Cardiac muscle cell (in vitro differentiated cells and primary cell): ENCODE measurements around the gene CAMSAP1. TPM values are rescaled to one million over a fixed set of nuclear protein-coding genes. Genes with fewer than 3 reads are reported as not detected.

Source experiments
- DNase-seq, 2 donors: peaks; one replicate each; pipeline versions ENCODE4 v3.0.0 to v3.0.0-alpha.2; 2010 to 2017; ENCODE audit warnings: low read depth in 1 of 2, low spot score in 1 of 2
- H3K27ac ChIP-seq: fragments of 200-600 bp; sonication (generic); 2 replicates; pipeline ENCODE4 v1.5.1; 2016
- H3K27me3 ChIP-seq: fragments of 200-600 bp; sonication (generic); 2 replicates; pipeline ENCODE4 v1.6.0; 2016; ENCODE audit warnings: control low read depth
- H3K36me3 ChIP-seq: fragments of 200-600 bp; sonication (generic); 2 replicates; pipeline ENCODE4 v1.5.1; 2016; ENCODE audit warnings: control low read depth
- H3K4me1 ChIP-seq: fragments of 200-600 bp; sonication (generic); 2 replicates; pipeline ENCODE4 v1.8.1; 2017; ENCODE audit warnings: low read depth, mild to moderate bottlenecking, mixed run types
- H3K4me3 ChIP-seq: fragments of 200-600 bp; sonication (generic); 2 replicates; pipeline ENCODE4 v1.5.1; 2016; ENCODE audit warnings: mild to moderate bottlenecking
- H3K9me3 ChIP-seq: fragments of 200-600 bp; sonication (generic); 2 replicates; pipeline ENCODE4 v1.5.1; 2017; ENCODE audit warnings: low read depth, mild to moderate bottlenecking, control low read depth
- polyA plus RNA-seq: library from polyadenylated mRNA; unstranded; fragments of >200 nt; fragmentation: Nextera tagmentation; extraction: Ambion mirVana; gene quantifications from 2 replicates; pipeline ENCODE4 v1.2.1, GENCODE V29; 2016
- total RNA-seq: library from RNA; depleted of rRNA; stranded (reverse); fragments of >200 nt; gene quantifications from 2 replicates; pipeline ENCODE4 v1.2.3, GENCODE V29; 2016
- TF ChIP-seq, protein P1 (sequence below): IDR thresholded peaks from 2 replicates; pipeline ENCODE4 v1.5.1; 2012; ENCODE audit warnings: low read depth, mild to moderate bottlenecking, low read length

The CAMSAP1 gene
- total and polyA plus RNA-seq, 2 experiments from 2014 or later: 7.8 to 64.1 TPM

DNA sequence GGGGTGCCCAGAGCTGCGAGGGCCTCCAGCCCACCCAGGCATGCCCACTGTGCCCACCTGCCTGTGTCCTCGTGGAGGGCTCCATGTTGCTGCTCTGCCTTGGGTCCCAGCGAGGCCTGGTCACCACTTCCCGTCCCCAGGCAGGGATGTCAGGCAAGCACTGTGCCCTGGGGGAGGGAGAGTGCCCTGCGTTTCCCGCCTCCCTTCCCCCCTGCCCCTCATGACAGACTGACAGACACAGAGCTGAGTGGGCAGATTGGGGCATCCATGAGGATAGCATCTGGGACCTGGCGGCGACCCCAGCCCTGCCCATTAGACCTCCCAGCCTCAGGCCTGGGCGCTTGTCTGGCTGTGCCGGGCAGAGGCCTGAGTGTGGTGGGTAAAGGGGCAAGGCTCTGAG is 148.5 kb downstream of the CAMSAP1 start:
- Histone ChIP-seq H3K9me3 (no peaks in the 10 kb centered on the region), H3K27ac (no peak overlapping the region), H3K27me3 (no peaks in the 10 kb centered on the region), H3K36me3 (no peaks in the 10 kb centered on the region), H3K4me1 (no peaks in the 10 kb centered on the region), H3K4me3 (no peak overlapping the region)
- TF ChIP-seq, protein P1, sequence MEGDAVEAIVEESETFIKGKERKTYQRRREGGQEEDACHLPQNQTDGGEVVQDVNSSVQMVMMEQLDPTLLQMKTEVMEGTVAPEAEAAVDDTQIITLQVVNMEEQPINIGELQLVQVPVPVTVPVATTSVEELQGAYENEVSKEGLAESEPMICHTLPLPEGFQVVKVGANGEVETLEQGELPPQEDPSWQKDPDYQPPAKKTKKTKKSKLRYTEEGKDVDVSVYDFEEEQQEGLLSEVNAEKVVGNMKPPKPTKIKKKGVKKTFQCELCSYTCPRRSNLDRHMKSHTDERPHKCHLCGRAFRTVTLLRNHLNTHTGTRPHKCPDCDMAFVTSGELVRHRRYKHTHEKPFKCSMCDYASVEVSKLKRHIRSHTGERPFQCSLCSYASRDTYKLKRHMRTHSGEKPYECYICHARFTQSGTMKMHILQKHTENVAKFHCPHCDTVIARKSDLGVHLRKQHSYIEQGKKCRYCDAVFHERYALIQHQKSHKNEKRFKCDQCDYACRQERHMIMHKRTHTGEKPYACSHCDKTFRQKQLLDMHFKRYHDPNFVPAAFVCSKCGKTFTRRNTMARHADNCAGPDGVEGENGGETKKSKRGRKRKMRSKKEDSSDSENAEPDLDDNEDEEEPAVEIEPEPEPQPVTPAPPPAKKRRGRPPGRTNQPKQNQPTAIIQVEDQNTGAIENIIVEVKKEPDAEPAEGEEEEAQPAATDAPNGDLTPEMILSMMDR: no peak
- no peak for DNase-seq

Other genes with a start within 250 kb of the CAMSAP1 start
- not detected in 2 replicates for gene LCN9, start 244.2 kb downstream of the CAMSAP1 start, total RNA-seq
- 0.17 TPM in 1 of 2 replicates, not detected in the other for gene LCN9, start 244.2 kb downstream of the CAMSAP1 start, polyA plus RNA-seq
- gene SOHLH1, start 208.1 kb downstream of the CAMSAP1 start, total RNA-seq: not detected in 2 replicates
- gene SOHLH1, start 208.1 kb downstream of the CAMSAP1 start, polyA plus RNA-seq: not detected in 2 replicates
- 0.11 and 0.12 TPM in 2 replicates for gene KCNT1, start 205.4 kb downstream of the CAMSAP1 start, total RNA-seq
- 0.02 and 0.20 TPM in 2 replicates for gene KCNT1, start 205.4 kb downstream of the CAMSAP1 start, polyA plus RNA-seq
- 60.2 and 66.4 TPM in 2 replicates for gene UBAC1, start 53.8 kb upstream of the CAMSAP1 start, total RNA-seq
- 48.9 and 60.1 TPM in 2 replicates for gene UBAC1, start 53.8 kb upstream of the CAMSAP1 start, polyA plus RNA-seq
- gene NACC2, start 187.7 kb upstream of the CAMSAP1 start, total RNA-seq: 12.0 and 12.2 TPM in 2 replicates
- 4.4 and 5.0 TPM in 2 replicates for gene NACC2, start 187.7 kb upstream of the CAMSAP1 start, polyA plus RNA-seq
- gene TMEM250, start 211.3 kb upstream of the CAMSAP1 start, total RNA-seq: 29.3 and 41.6 TPM in 2 replicates
- gene TMEM250, start 211.3 kb upstream of the CAMSAP1 start, polyA plus RNA-seq: 25.6 and 27.0 TPM in 2 replicates